ENCODE results near the gene COL21A1. TPM values are rescaled to one million over a fixed set of nuclear protein-coding genes. Genes with fewer than 3 reads are reported as not detected.

The COL21A1 gene
- polyA plus RNA-seq, 3 donors from 2014 or later, result not detected

GRCh38 chr6:56062836-56063235 lies 184.5 kb downstream of the COL21A1 start:
- peaks cover 0 to 28% (median 14%) of the 10 kb centered on the region in 6 donors for H3K9me3 Mint-ChIP-seq
- no peak overlapping the region for H3K27ac Mint-ChIP-seq
- H3K4me3 Mint-ChIP-seq, result no peak overlapping the region
- no peaks in the 10 kb centered on the region for H3K36me3 Mint-ChIP-seq
- no peaks in the 10 kb centered on the region for H3K27me3 Mint-ChIP-seq (ENCODE audit: low read depth in 3 of 3)
- no peaks in the 10 kb centered on the region for H3K4me1 Mint-ChIP-seq
- DNase-seq, result no peak

DNA sequence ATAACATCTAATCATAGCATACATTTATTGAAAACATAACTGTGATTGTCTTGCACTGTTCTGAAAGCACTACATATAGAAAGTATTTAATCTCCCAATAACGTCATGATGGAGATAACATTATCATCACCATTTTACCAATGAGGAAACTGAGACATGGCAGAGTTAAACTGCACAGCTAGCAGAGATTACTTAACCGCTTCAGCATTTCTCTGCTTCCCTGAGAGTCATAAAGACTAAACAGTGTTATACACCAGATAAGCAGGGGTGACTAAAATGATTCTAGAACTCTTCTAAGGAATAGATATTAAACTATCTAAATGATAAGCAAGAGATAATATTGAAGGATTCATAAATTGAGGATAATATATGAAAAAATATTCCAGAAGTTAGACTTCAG lies 188.7 kb downstream of the COL21A1 start:
- H3K4me1 Mint-ChIP-seq, result no peaks in the 10 kb centered on the region
- H3K4me3 Mint-ChIP-seq, result no peak overlapping the region
- H3K27ac Mint-ChIP-seq, result no peak overlapping the region
- no peaks in the 10 kb centered on the region for H3K27me3 Mint-ChIP-seq (ENCODE audit: low read depth in 3 of 3)
- H3K9me3 Mint-ChIP-seq, result peaks cover 0 to 14% (median 7%) of the 10 kb centered on the region in 6 donors
- DNase-seq, result no peak
- H3K36me3 Mint-ChIP-seq, result no peaks in the 10 kb centered on the region

GRCh38 chr6:56055081-56055704 lies 192.2 kb downstream of the COL21A1 start:
- H3K27ac Mint-ChIP-seq, result no peak overlapping the region
- H3K4me3 Mint-ChIP-seq, result no peak overlapping the region
- no peaks in the 10 kb centered on the region for H3K4me1 Mint-ChIP-seq
- H3K27me3 Mint-ChIP-seq (ENCODE audit: low read depth in 3 of 3), result peaks cover 2% of the 10 kb centered on the region in 3 donors
- no peak for DNase-seq
- H3K36me3 Mint-ChIP-seq, result no peaks in the 10 kb centered on the region
- peaks cover 0 to 25% (median 7%) of the 10 kb centered on the region in 6 donors for H3K9me3 Mint-ChIP-seq

- H3K9me3 Mint-ChIP-seq, result peaks cover 4 to 23% (median 8%) of the 10 kb centered on the region in 6 donors
- no peak overlapping the region for H3K27ac Mint-ChIP-seq
- no peak for DNase-seq
- peaks cover 2% of the 10 kb centered on the region in 3 donors for H3K27me3 Mint-ChIP-seq (ENCODE audit: low read depth in 3 of 3)
- no peaks in the 10 kb centered on the region for H3K36me3 Mint-ChIP-seq
- no peak overlapping the region for H3K4me3 Mint-ChIP-seq
- no peaks in the 10 kb centered on the region for H3K4me1 Mint-ChIP-seq
Measured at GRCh38 chr6:56051202-56051598, 196.2 kb downstream of the COL21A1 start.

- Mint-ChIP-seq H3K27me3 (ENCODE audit: low read depth in 3 of 3) (peaks cover 2% of the 10 kb centered on the region in 3 donors), H3K36me3 (no peaks in the 10 kb centered on the region), H3K9me3 (peaks cover 4 to 24% (median 8%) of the 10 kb centered on the region in 6 donors), H3K4me1 (no peaks in the 10 kb centered on the region), H3K4me3 (no peak overlapping the region), H3K27ac (no peak overlapping the region)
- DNase-seq, result no peak
Measured at GRCh38 chr6:56050530-56051201, 196.7 kb downstream of the COL21A1 start.

DNA sequence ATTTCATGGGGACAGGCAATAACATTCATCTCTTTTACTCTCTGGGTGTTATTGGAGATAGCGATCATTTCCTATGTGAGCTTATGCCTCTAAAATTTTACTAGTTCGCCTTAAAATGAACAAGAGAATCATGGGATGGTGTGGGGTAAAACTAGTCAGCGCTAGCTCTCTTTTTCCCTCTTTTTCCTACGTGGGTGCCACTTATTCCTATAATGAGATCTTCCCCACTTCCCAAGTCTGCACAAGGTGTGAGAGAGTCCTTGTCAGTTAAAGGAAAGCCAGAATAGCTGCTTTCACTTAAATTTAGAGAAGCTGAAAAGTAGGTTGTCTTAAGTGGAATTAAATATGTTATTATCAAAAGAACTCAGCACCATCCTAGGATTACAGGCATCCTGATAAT lies 198.8 kb downstream of the COL21A1 start:
- no peak overlapping the region for H3K27ac Mint-ChIP-seq
- peaks cover 5 to 23% (median 8%) of the 10 kb centered on the region in 6 donors for H3K9me3 Mint-ChIP-seq
- peaks cover 2 to 4% (median 4%) of the 10 kb centered on the region in 3 donors for H3K27me3 Mint-ChIP-seq (ENCODE audit: low read depth in 3 of 3)
- no peaks in the 10 kb centered on the region for H3K4me1 Mint-ChIP-seq
- H3K4me3 Mint-ChIP-seq, result no peak overlapping the region
- no peaks in the 10 kb centered on the region for H3K36me3 Mint-ChIP-seq
- no peak for DNase-seq

- H3K27me3 Mint-ChIP-seq (ENCODE audit: low read depth in 3 of 3), result peaks cover 2 to 4% (median 4%) of the 10 kb centered on the region in 3 donors
- no peak overlapping the region for H3K27ac Mint-ChIP-seq
- no peak overlapping the region for H3K4me3 Mint-ChIP-seq
- no peaks in the 10 kb centered on the region for H3K36me3 Mint-ChIP-seq
- peaks cover 5 to 20% (median 8%) of the 10 kb centered on the region in 6 donors for H3K9me3 Mint-ChIP-seq
- H3K4me1 Mint-ChIP-seq, result no peaks in the 10 kb centered on the region
- no peak for DNase-seq
Measured at GRCh38 chr6:56047931-56048540, 199.3 kb downstream of the COL21A1 start.

- H3K4me1 Mint-ChIP-seq, result no peaks in the 10 kb centered on the region
- no peak for DNase-seq
- peaks cover under 1 to 2% (median 2%) of the 10 kb centered on the region in 3 donors for H3K27me3 Mint-ChIP-seq (ENCODE audit: low read depth in 3 of 3)
Measured at GRCh38 chr6:56046576-56046975, 200.8 kb downstream of the COL21A1 start.

GRCh38 chr6:56043761-56044160 lies 203.6 kb downstream of the COL21A1 start:
- no peak overlapping the region for H3K4me3 Mint-ChIP-seq
- no peaks in the 10 kb centered on the region for H3K4me1 Mint-ChIP-seq
- no peak overlapping the region for H3K27ac Mint-ChIP-seq
- DNase-seq, result no peak
- H3K27me3 Mint-ChIP-seq (ENCODE audit: low read depth in 3 of 3), result peaks cover 0 to 2% (median 2%) of the 10 kb centered on the region in 3 donors
- H3K36me3 Mint-ChIP-seq, result no peaks in the 10 kb centered on the region
- H3K9me3 Mint-ChIP-seq, result peaks cover 0 to 46% (median 10%) of the 10 kb centered on the region in 6 donors

More at GRCh38 chr6:56046576-56046975, 200.8 kb downstream of the COL21A1 start:
- H3K9me3 Mint-ChIP-seq, result peaks cover 4 to 24% (median 10%) of the 10 kb centered on the region in 6 donors
- H3K4me3 Mint-ChIP-seq, result no peak overlapping the region
- H3K36me3 Mint-ChIP-seq, result no peaks in the 10 kb centered on the region
- no peak overlapping the region for H3K27ac Mint-ChIP-seq

DNA sequence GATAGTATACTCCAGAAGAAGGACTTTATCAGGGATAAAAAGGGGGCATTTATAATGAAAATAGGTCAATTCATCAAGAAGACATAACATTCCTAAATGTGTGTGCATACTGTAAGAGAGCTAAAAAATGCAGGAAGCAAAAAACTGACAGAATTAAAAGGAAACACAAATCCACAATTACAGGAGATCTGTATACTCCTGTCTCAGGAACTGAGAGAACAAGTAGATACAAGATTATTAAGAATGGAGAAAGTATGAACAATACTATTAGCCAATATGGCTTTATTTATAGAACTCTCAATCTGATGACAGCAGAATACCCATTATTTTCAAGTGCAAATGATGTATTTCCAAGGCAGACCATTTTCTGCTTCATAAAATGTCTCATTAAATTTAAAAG lies 204.3 kb downstream of the COL21A1 start:
- Mint-ChIP-seq H3K4me1 (no peaks in the 10 kb centered on the region), H3K9me3 (peaks cover 0 to 52% (median 11%) of the 10 kb centered on the region in 6 donors), H3K4me3 (no peak overlapping the region), H3K27me3 (ENCODE audit: low read depth in 3 of 3) (peaks cover 0 to 4% (median 2%) of the 10 kb centered on the region in 3 donors), H3K27ac (no peak overlapping the region), H3K36me3 (no peaks in the 10 kb centered on the region)
- no peak for DNase-seq

DNA sequence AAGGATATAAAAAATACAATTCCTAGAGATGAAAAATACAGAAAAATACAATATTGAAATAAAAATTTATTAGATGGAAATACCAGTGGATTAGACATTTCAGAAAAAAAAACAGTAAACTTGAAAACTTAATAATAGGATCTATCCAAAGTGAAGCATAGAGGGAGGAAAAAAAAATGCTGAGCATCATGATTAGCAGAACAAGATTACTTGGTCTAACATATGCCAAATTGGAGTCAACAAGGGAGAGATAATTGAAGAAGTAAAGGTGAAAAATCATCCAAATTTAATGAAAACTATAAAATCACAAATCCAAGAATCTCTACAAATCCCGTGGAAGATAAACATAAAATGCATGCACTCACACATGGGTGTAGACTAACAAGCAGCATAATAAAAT lies 205.8 kb downstream of the COL21A1 start:
- Mint-ChIP-seq H3K36me3 (no peaks in the 10 kb centered on the region), H3K4me1 (no peaks in the 10 kb centered on the region), H3K27me3 (ENCODE audit: low read depth in 3 of 3) (peaks cover 0 to 4% (median 2%) of the 10 kb centered on the region in 3 donors), H3K4me3 (no peak overlapping the region), H3K27ac (no peak overlapping the region), H3K9me3 (peaks cover 0 to 59% (median 12%) of the 10 kb centered on the region in 6 donors)
- no peak for DNase-seq

- Mint-ChIP-seq H3K27me3 (ENCODE audit: low read depth in 3 of 3) (peaks cover 0 to 4% (median 2%) of the 10 kb centered on the region in 3 donors), H3K27ac (no peak overlapping the region), H3K9me3 (peaks cover 0 to 58% (median 12%) of the 10 kb centered on the region in 6 donors), H3K36me3 (no peaks in the 10 kb centered on the region), H3K4me3 (no peak overlapping the region), H3K4me1 (no peaks in the 10 kb centered on the region)
- DNase-seq, result no peak
Measured at GRCh38 chr6:56040889-56041301, 206.5 kb downstream of the COL21A1 start.

- Mint-ChIP-seq H3K27ac (no peak overlapping the region), H3K4me3 (no peak overlapping the region), H3K9me3 (peaks cover 0 to 54% (median 12%) of the 10 kb centered on the region in 6 donors), H3K36me3 (no peaks in the 10 kb centered on the region), H3K27me3 (ENCODE audit: low read depth in 3 of 3) (peaks cover 0 to 4% (median 2%) of the 10 kb centered on the region in 3 donors), H3K4me1 (no peaks in the 10 kb centered on the region)
- no peak for DNase-seq
Measured at GRCh38 chr6:56040223-56040622, 207.2 kb downstream of the COL21A1 start.

DNA sequence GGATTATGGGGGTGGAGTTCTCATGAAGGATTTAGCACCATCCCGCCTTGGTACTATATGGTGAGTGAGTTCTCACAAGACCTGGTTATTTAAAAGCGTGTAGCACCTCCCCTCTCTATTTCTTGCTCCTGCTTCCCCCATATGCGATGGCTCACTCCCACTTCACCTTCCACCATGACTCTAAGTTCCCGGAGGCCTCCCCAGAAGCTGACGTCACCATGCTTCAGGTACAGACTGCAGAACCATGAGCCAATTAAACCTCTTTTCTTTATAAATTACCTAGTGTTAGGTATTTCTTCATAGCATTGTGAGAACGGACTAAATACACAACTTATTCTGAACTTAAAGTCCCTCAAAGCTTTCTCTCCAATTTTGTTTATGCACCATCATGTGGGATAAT lies 208.6 kb downstream of the COL21A1 start:
- H3K4me3 Mint-ChIP-seq, result no peak overlapping the region
- DNase-seq, result no peak
- peaks cover 0 to 3% (median 0%) of the 10 kb centered on the region in 3 donors for H3K27me3 Mint-ChIP-seq (ENCODE audit: low read depth in 3 of 3)
- no peak overlapping the region for H3K27ac Mint-ChIP-seq
- no peaks in the 10 kb centered on the region for H3K36me3 Mint-ChIP-seq
- H3K9me3 Mint-ChIP-seq, result peaks cover 2 to 51% (median 11%) of the 10 kb centered on the region in 6 donors
- no peaks in the 10 kb centered on the region for H3K4me1 Mint-ChIP-seq
